ENCODE results near the gene ZNF267.
"Not testable (repeated sequence)": the region's sequence is repeated elsewhere in the genome, so short reads cannot be mapped to it uniquely, and the experiment has no call there.

The ZNF267 gene

GRCh38 chr16:31873556-31874365 is at the start of gene ZNF267:
ZNF267 (plus strand) TSS chr16:31873807; CDS start chr16:31873967, 160 bp downstream.
- DNase-seq (ENCODE audit: insufficient read length, low spot score): peak; percentile 54
- FAIRE-seq: no peak

DNA sequence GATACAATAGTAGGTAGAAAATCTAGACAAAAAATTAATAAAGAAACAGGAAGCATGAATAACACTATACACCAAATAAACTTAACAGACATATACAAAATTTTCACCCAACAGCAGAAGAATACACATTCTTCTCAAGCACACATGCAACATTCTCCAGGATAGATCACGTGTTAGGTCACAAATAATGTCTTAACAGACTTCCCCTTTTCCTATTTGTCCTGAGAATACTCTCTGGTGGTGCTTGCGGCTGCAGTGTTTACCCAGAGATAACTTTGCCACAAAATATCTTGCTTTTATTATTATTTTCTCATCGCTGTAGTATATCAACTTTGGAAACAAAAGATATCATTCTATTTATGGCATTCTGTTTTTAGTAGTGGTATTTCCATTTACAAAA is 40.6 kb upstream of the ZNF267 start:
- DNase-seq (ENCODE audit: insufficient read length, low spot score) (no peak), FAIRE-seq (no peak)

DNA sequence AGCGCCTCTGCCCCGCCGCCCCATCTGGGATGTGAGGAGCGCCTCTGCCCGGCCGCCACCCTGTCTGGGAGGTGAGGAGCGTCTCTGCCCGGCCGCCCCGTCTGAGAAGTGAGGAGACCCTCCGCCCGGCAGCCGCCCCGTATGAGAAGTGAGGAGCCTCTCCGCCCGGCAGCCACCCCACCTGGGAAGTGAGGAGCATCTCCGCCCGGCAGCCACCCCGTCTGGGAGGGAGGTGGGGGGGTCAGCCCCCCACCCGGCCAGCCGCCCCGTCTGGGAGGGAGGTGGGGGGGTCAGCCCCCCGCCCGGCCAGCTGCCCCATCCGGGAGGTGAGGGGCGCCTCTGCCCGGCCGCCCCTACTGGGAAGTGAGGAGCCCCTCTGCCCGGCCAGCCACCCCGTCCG is 37.2 kb upstream of the ZNF267 start:
- not testable (repeated sequence) for FAIRE-seq; DNase-seq (ENCODE audit: insufficient read length, low spot score)

GRCh38 chr16:31842864-31843263 is 30.7 kb upstream of the ZNF267 start:
- FAIRE-seq: no peak
- no peak for DNase-seq (ENCODE audit: insufficient read length, low spot score)

- DNase-seq (ENCODE audit: insufficient read length, low spot score); FAIRE-seq: not testable (repeated sequence)
These were observed 25.0 kb upstream of the ZNF267 start for GRCh38 chr16:31848572-31848971.

DNA sequence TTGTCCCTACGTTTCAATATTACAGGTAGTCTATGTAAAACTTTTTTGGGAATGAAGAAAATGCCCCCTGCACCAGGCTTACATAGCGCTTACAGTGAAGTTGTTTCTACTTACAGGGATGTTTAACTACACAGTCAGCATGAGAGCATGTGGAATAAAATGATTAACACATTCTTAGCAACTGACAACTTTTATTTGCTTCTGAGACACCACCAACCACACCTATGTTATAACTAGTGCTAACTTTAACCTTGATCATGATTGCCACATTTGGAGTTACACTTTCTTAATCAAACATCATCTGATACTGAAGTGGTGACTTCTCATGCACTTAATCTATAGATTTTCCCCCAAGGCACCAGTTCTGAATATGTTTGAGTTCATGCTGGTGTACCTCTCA is 20.3 kb upstream of the ZNF267 start:
- FAIRE-seq (no peak), DNase-seq (ENCODE audit: insufficient read length, low spot score) (no peak)

- no peak for DNase-seq (ENCODE audit: insufficient read length, low spot score)
- FAIRE-seq: no peak
These were observed 13.1 kb upstream of the ZNF267 start for GRCh38 chr16:31860508-31860907.

- FAIRE-seq (no peak), DNase-seq (ENCODE audit: insufficient read length, low spot score) (no peak)
These were observed 12.2 kb upstream of the ZNF267 start for GRCh38 chr16:31861455-31861854.

- DNase-seq (ENCODE audit: insufficient read length, low spot score): no peak
- FAIRE-seq: no peak
These were observed 10.8 kb upstream of the ZNF267 start for GRCh38 chr16:31862761-31863160.

- DNase-seq (ENCODE audit: insufficient read length, low spot score) (no peak), FAIRE-seq (no peak)
These were observed 5.4 kb upstream of the ZNF267 start for GRCh38 chr16:31868164-31868563.

- DNase-seq (ENCODE audit: insufficient read length, low spot score) (no peak), FAIRE-seq (peak; percentile 62)
These were observed 4.9 kb upstream of the ZNF267 start for GRCh38 chr16:31868691-31869167.

DNA sequence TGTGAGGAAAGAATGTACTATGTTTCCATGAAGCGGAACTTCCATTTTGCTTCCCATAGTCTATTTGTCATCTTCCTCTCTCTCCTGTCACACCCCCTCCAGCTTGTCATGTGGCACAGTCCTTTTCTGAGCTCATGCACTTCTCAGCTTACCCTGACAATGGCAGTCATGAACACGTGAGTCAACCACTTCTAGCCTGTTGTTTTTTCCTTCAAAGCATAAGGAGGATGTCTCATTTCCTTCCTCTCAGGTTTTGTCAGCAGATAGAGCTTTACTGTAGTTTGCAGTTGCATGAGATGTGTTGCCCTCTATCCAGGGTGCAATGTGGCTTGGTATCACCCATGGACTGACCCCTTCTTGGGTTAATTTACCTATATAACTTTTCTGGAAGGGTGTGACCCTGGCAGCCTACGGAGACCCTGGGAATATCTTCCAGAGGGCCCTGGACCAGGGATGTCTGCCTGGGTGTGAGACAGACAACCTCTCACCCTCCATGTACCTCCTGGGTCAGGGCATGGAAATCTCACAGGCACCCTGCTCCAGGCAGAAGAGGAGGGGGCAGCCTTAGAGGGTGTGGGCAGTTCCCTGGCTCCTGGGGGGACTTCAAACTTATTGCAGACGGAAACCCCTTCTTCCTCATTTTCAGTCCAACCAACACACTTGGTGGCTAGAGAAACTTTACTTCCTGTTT is 4.0 kb upstream of the ZNF267 start:
- DNase-seq (ENCODE audit: insufficient read length, low spot score) (no peak), FAIRE-seq (peak; percentile 56)

DNA sequence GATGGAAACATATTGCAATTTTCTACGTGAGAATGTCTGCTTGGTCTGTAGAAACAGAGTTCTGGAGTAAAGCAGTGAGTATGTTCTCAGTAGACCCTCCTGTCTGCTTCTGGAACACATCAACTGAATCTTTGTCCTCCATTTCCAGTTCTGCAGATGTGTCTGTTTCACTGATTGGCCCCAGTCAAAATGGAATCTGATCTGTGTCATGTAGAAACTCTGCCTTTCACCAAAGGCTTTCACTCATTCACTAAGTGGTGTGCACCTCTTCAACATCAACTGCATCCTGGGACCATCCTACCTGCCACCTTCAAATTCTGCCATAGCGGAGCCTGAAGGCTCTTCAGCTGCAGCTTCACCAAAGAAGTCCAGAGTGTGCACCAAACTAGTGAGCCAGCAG is 2.8 kb upstream of the ZNF267 start:
- no peak for DNase-seq (ENCODE audit: insufficient read length, low spot score)
- FAIRE-seq: no peak

DNA sequence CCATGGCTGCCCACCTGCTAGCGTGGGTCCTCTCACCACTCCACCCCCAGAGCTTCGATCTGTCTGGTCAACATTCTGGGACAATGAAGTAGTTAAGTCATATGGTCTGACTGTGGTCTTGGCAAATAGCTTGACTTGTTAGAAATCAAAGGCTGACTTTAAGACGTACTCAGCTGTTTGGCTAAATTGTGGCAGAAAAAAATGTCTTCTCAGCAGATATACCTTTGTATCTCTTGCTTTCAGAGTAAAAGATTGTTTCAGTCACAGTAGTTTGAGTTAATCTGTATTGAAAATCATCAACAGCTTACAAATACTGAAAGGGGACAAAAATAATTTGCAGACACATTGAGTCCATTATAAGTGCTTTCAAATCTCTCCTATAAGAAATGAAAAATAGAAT is 2.1 kb upstream of the ZNF267 start:
- FAIRE-seq: no peak

GRCh38 chr16:31872201-31872600 is 1.4 kb upstream of the ZNF267 start:
- DNase-seq (ENCODE audit: insufficient read length, low spot score) (no peak), FAIRE-seq (no peak)

More for the DNA sequence above, 2.1 kb upstream of the ZNF267 start:
- DNase-seq (ENCODE audit: insufficient read length, low spot score): no peak

GRCh38 chr16:31874366-31875111 is 932 bp downstream of the ZNF267 start:
- FAIRE-seq: no peak
- no peak for DNase-seq (ENCODE audit: insufficient read length, low spot score)

DNA sequence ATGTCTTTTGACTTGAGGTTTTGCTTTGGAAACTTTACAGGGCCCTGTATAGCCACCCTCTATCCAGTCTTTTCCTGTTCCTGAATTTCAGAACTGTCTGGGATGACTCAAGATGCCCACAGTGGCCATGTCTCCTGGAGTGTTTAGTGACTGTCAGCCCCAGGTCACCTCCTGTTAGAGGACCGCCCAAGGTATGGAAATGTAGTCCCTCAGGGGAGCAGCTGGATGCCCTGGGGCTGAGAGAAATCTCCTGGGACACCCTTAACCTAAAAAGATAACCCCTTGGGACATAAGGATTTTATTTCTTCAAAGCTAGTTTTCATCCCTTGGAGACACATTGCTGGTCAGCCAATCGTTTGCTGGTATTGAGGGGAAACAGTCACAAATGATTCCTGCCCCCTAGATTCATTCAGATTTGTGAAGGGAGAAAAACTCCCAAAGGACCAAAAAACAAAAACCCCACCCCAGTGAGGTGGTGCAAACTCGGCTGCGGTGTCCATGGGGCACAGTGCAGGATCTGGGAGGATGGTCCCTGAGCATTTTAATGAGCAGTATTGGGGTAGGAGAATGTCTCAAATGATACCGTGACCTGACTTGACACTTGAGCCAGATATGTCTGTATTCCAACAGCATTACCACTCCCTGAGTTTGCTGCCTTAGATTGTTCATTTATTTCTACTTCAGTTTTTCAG is 1.7 kb downstream of the ZNF267 start:
- peak; percentile 21 for FAIRE-seq
- DNase-seq (ENCODE audit: insufficient read length, low spot score): no peak

- no peak for DNase-seq (ENCODE audit: insufficient read length, low spot score)
- no peak for FAIRE-seq
These were observed 2.4 kb downstream of the ZNF267 start for GRCh38 chr16:31875928-31876547.

GRCh38 chr16:31876951-31877828 is 3.6 kb downstream of the ZNF267 start:
- DNase-seq (ENCODE audit: insufficient read length, low spot score) (no peak), FAIRE-seq (peak; percentile 59)
